Stomach smooth muscle (tissue), 2 donors: ENCODE results near the gene NPAP1.
"Not testable (repeated sequence)": the region's sequence is repeated elsewhere in the genome, so short reads cannot be mapped to it uniquely, and the experiment has no call there.

ENCODE experiments used
- H3K27ac ChIP-seq: one replicate; pipeline ENCODE4 v1.7.0; 2013; ENCODE audit warnings: mild to moderate bottlenecking, low read length, inconsistent platforms
- H3K27me3 ChIP-seq, 2 donors: one replicate each; pipeline ENCODE4 v1.7.0; 2013; ENCODE audit warnings: low read length in 2 of 2; ENCODE audit not compliant: insufficient read depth in 2 of 2, control insufficient read depth in 1 of 2
- H3K36me3 ChIP-seq, 2 donors: one replicate each; pipeline ENCODE4 v1.7.0; 2013; ENCODE audit warnings: low read length in 2 of 2; ENCODE audit not compliant: control insufficient read depth in 2 of 2, insufficient read depth in 2 of 2
- H3K4me1 ChIP-seq: one replicate; pipeline ENCODE4 v1.7.0; 2013; ENCODE audit warnings: low read length; ENCODE audit not compliant: control insufficient read depth, insufficient read depth
- H3K4me3 ChIP-seq, 2 donors: one replicate each; pipeline ENCODE4 v1.7.0; 2013; ENCODE audit warnings: low read length in 2 of 2
- H3K9ac ChIP-seq, 2 donors: one replicate each; pipeline ENCODE4 v1.7.0; 2013; ENCODE audit warnings: low read length in 2 of 2, mild to moderate bottlenecking in 1 of 2
- H3K9me3 ChIP-seq, 2 donors: one replicate each; pipeline ENCODE4 v1.7.0; 2013; ENCODE audit warnings: low read length in 2 of 2; ENCODE audit not compliant: control insufficient read depth in 2 of 2
- donor health status: healthy.
- donor health status: Pancreatic carcinoma.

Gene NPAP1

GRCh38 chr15:24675332-24676144, at the start of gene NPAP1:
Gene NPAP1 (plus strand): TSS chr15:24675775. CDS start chr15:24675868, 93 bp downstream.
- Histone ChIP-seq H3K27ac (no peak within 1 kb of the TSS), H3K9me3 (peaks cover 0 to 5% of the 10 kb centered on the region in 2 donors)

DNA sequence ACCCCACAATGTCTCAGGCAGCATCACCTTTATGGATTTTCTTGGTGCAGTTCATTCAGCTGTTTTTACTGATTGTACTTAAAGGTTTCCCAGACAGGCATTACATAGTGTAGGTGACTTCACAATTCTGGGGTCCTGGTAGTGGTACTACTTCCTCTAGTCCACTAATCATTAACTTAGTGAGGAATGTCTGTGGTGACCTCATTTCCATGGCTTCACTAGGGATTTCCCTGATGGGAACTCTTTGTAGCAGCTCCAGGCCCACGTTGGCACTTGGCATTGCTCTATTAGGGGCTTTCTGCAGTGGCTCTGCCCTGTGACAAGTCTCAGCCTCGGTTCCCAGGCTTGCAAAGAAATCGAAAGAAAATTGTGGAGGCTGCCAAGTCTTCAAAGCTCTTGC, 48.1 kb upstream of the NPAP1 start:
- H3K36me3 ChIP-seq, result no peaks in the 10 kb centered on the region
- H3K4me1 ChIP-seq, result no peaks in the 10 kb centered on the region
- H3K9me3 ChIP-seq, result peaks cover 4 to 10% of the 10 kb centered on the region in 2 donors
- no peaks in the 10 kb centered on the region for H3K27me3 ChIP-seq
- no peak overlapping the region for H3K9ac ChIP-seq
- H3K4me3 ChIP-seq, result no peak overlapping the region
- no peak overlapping the region for H3K27ac ChIP-seq

More at GRCh38 chr15:24675332-24676144, at the start of gene NPAP1:
- Histone ChIP-seq H3K9ac (no peak within 1 kb of the TSS), H3K4me3 (no peak within 1 kb of the TSS), H3K27me3 (no peaks in the 10 kb centered on the region), H3K4me1 (no peaks in the 10 kb centered on the region), H3K36me3 (no peaks in the 10 kb centered on the region)

GRCh38 chr15:24633082-24633481, 42.5 kb upstream of the NPAP1 start:
- Histone ChIP-seq H3K27me3 (no peaks in the 10 kb centered on the region), H3K4me3 (no peak overlapping the region), H3K27ac (no peak overlapping the region), H3K9ac (no peak overlapping the region), H3K4me1 (no peaks in the 10 kb centered on the region), H3K9me3 (peaks cover 7 to 13% of the 10 kb centered on the region in 2 donors), H3K36me3 (no peaks in the 10 kb centered on the region)

DNA sequence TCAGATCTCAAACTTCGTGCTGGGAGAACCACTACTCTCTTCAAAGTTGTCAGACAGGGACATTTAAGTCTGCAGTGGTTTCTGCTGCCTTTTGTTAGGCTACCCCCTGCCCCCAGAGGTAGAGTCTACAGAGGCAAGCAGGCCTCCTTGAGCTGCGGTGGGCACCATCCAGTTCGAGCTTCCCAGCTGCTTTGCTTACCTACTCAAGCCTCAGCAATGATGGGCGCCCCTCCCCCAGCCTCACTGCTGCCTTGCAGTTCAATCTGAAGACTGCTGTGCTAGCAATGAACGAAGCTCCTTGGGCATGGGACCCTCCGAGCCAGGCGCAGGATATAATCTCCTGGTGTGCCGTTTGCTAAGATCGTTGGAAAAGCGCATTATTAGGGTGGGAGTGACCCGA, 36.2 kb upstream of the NPAP1 start:
- H3K4me1 ChIP-seq, H3K36me3 ChIP-seq, H3K27ac ChIP-seq, H3K4me3 ChIP-seq, H3K9me3 ChIP-seq, H3K9ac ChIP-seq, H3K27me3 ChIP-seq: not testable (repeated sequence)

- Histone ChIP-seq H3K9ac (no peak overlapping the region), H3K4me3 (no peak overlapping the region), H3K9me3 (no peaks in the 10 kb centered on the region), H3K27me3 (no peaks in the 10 kb centered on the region), H3K4me1 (no peaks in the 10 kb centered on the region), H3K36me3 (no peaks in the 10 kb centered on the region), H3K27ac (no peak overlapping the region)
Measured at GRCh38 chr15:24645627-24646026, 29.9 kb upstream of the NPAP1 start.

DNA sequence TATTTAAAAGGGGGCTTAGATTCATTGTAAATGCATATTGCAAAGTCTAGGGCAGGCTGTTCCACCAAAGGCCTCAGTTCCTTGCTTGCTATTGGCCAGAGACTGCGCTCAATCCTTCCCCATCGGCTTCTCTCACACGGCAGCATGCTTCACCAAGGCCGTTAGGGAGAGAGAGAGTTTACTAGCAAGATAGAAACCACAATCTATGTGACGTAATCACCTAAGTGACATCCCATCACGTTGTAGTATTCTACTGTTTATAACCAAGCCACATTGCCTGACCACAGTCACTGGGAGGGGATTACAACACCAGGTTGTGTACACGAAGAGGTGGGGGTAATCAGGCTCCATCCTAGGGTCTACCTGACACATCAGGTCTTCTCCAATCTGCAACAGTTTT, 16.0 kb upstream of the NPAP1 start:
- Histone ChIP-seq H3K9ac (no peak overlapping the region), H3K27ac (no peak overlapping the region), H3K4me1 (no peaks in the 10 kb centered on the region), H3K9me3 (no peaks in the 10 kb centered on the region), H3K36me3 (no peaks in the 10 kb centered on the region), H3K27me3 (no peaks in the 10 kb centered on the region), H3K4me3 (no peak overlapping the region)

- Histone ChIP-seq H3K4me3 (no peak overlapping the region), H3K36me3 (no peaks in the 10 kb centered on the region), H3K9me3 (no peaks in the 10 kb centered on the region), H3K27me3 (no peaks in the 10 kb centered on the region), H3K4me1 (no peaks in the 10 kb centered on the region), H3K27ac (no peak overlapping the region), H3K9ac (no peak overlapping the region)
Measured at GRCh38 chr15:24662991-24663390, 12.6 kb upstream of the NPAP1 start.

GRCh38 chr15:24676431-24676830, 856 bp downstream of the NPAP1 start:
- Histone ChIP-seq H3K9me3 (peaks cover 0 to 5% of the 10 kb centered on the region in 2 donors), H3K4me3 (no peak overlapping the region), H3K4me1 (no peaks in the 10 kb centered on the region), H3K36me3 (no peaks in the 10 kb centered on the region), H3K27ac (no peak overlapping the region), H3K27me3 (no peaks in the 10 kb centered on the region), H3K9ac (no peak overlapping the region)

DNA sequence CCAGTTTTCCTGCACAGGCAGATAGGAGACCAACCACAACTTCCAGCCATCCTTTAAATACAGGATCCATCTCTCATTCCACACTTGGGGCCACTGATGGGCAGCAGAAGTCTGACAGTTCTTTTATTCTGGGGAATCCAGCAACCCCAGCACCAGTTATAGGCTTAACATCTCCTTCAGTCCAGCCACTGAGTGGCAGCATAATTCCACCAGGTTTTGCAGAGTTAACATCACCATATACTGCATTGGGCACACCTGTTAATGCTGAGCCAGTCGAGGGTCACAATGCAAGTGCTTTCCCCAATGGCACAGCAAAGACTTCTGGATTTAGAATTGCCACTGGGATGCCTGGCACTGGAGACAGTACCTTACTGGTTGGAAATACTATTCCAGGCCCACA, 2.9 kb downstream of the NPAP1 start:
- Histone ChIP-seq H3K36me3 (no peaks in the 10 kb centered on the region), H3K27me3 (no peaks in the 10 kb centered on the region), H3K27ac (no peak overlapping the region), H3K9me3 (peaks cover 0 to 5% of the 10 kb centered on the region in 2 donors), H3K4me1 (no peaks in the 10 kb centered on the region), H3K9ac (no peak overlapping the region), H3K4me3 (no peak overlapping the region)

DNA sequence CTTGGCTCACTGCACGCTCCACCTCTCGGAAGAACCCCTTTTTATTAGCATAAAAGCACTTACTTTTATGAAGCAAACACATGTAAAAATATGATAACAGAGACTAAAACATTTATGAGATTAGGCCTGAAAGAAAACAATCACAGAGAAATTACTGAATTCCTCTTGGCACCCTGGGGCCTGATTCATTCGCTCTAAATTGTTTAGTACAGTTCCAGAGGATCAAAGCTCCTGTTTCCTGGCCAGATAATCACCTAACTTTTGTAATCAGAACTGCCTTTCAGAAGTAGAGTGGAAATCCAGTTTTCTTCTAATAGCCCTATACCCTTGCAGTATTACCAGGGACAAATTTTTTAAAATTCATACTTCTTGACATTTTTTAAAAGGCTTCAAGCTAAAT, 6.4 kb downstream of the NPAP1 start:
- H3K4me1 ChIP-seq, result no peaks in the 10 kb centered on the region
- H3K27ac ChIP-seq, result no peak overlapping the region
- no peaks in the 10 kb centered on the region for H3K36me3 ChIP-seq

GRCh38 chr15:24682905-24683304, 7.3 kb downstream of the NPAP1 start:
- not testable (repeated sequence) for H3K27ac ChIP-seq, H3K27me3 ChIP-seq

More for the DNA sequence above, 6.4 kb downstream of the NPAP1 start:
- no peak overlapping the region for H3K4me3 ChIP-seq
- H3K9ac ChIP-seq, result no peak overlapping the region
- H3K27me3 ChIP-seq, result no peaks in the 10 kb centered on the region
- peaks cover 0 to 5% of the 10 kb centered on the region in 2 donors for H3K9me3 ChIP-seq

More at GRCh38 chr15:24682905-24683304, 7.3 kb downstream of the NPAP1 start:
- H3K9ac ChIP-seq, H3K4me3 ChIP-seq, H3K36me3 ChIP-seq, H3K9me3 ChIP-seq, H3K4me1 ChIP-seq: not testable (repeated sequence)
